ENCODE measurements around the gene TMEM109. TPM values are rescaled to one million over a fixed set of nuclear protein-coding genes. Genes with fewer than 3 reads are reported as not detected.
A peak's percentile ranks its signal among the peaks of the same experiment; 100 is the strongest.

TMEM109 gene
- total and polyA plus RNA-seq, 2 of the 13 experiments (the other 11 are each of a cell fraction or from before 2014, with no cell fraction given) = 7.7 to 18.0 TPM

- H3K4me1 ChIP-seq (ENCODE audit: insufficient read depth, low read length) = peaks cover 25% of the 10 kb centered on the region
- in situ Hi-C loops (cut with HindIII; ENCODE audit: extremely low pct_ligation_motif_present, low pct_unique_long_range_greater_than_20kb) (no loop called here), intact Hi-C loops (cut with micrococcal nuclease; ENCODE audit: unreplicated experiment) (loop anchor here (1.0 to 2.0 kb wide), 2 partner anchors 24 to 36 kb away; no protein-coding TSS in a partner anchor)
- ChIA-PET POLR2A (interaction anchor here (1.0 to 1.5 kb wide), 2 partner anchors 25 to 38 kb away, joined by 4 to 5 read pairs; partner anchors contain the start of gene PTGDR2), CTCF (ENCODE audit: low intra/inter-chr PET ratio, low total read pairs) (interaction anchor here (0.8 kb wide), 1 partner anchor 43 kb away, joined by 3 read pairs; no protein-coding TSS in a partner anchor)
- no peak overlapping the region for H3K9ac ChIP-seq (ENCODE audit: insufficient read depth, low read depth, low read length)
- 0 out of 2 replicates have a peak, but pooled peaks cover 3% of the 10 kb centered on the region for H4K20me1 ChIP-seq (ENCODE audit: insufficient read depth, low read length)
- FAIRE-seq (peak; percentile 97), ATAC-seq (peak; percentile 100), DNase-seq (ENCODE audit: low spot score) (peak; percentile 96)
- BruUV-seq (replicated peaks) = no TSS peak
- no peaks in the 10 kb centered on the region for H3K27me3 ChIP-seq (ENCODE audit: control insufficient read depth in 1 of 2, insufficient read depth in 2 of 2, low read length in 2 of 2)
- no peak overlapping the region for H2AFZ ChIP-seq (ENCODE audit: low read length)
- peak overlapping the region; percentile 52 for H3K4me2 ChIP-seq (ENCODE audit: low read depth, low read length)
- 0% methylated on average over 8 of the region's 8 CpGs for WGBS (ENCODE audit: low lambda C conversion rate)
- H3K4me3 ChIP-seq (replicated peaks in 1 of 3; ENCODE audit: insufficient read depth in 1 of 3, low read depth in 2 of 3, low read length in 3 of 3) = 0 out of 6 replicates have a peak overlapping the region, but pooled peaks of 1 of the 3 experiments have one; percentile 11
- no peaks in the 10 kb centered on the region for H3K9me3 ChIP-seq (ENCODE audit: low read length)
- H3K79me2 ChIP-seq (ENCODE audit: insufficient read depth, low read length) = no peaks in the 10 kb centered on the region
- peaks cover 0 to 1% of the 10 kb centered on the region in 2 experiments; a peak in 1 of 5 replicates for H3K36me3 ChIP-seq (replicated peaks in 1 of 2; ENCODE audit: control insufficient read depth in 1 of 2, insufficient read depth in 2 of 2, low read length in 2 of 2)
- peak overlapping the region; percentile 16 for H3K27ac ChIP-seq (ENCODE audit: extremely low read length, insufficient read depth, low read length)
- TF ChIP-seq THRA (CRISPR knock-in tag; IDR thresholded peaks at IDR 0.05; ENCODE audit: borderline replicate concordance) (peak; percentile 89), MBNL3 (CRISPR knock-in tag; conservative IDR thresholded peaks at IDR 0.05) (no peak), NFE2L2 (IDR thresholded peaks at IDR 0.05; ENCODE audit: low read length) (no peak), SIN3A (IDR thresholded peaks at IDR 0.05; ENCODE audit: borderline replicate concordance, low read depth, low read length) (peak; percentile 60; the same call in 1 of the 2 replicates), ATF7 (IDR thresholded peaks at IDR 0.05) (no peak), ATF7 (CRISPR knock-in tag; IDR thresholded peaks at IDR 0.05) (peak; percentile 62; the same call in 1 of the 2 replicates), ZNF12 (CRISPR knock-in tag; IDR thresholded peaks at IDR 0.05) (peak; percentile 80; the same call in 1 of the 2 replicates), KLF9 (CRISPR knock-in tag; IDR thresholded peaks at IDR 0.05; ENCODE audit: low read depth) (peak; percentile 57; the same call in 1 of the 2 replicates), GATAD2A (CRISPR knock-in tag; IDR thresholded peaks at IDR 0.05) (peak; percentile 100), ATM (IDR thresholded peaks at IDR 0.05; ENCODE audit: borderline replicate concordance) (no peak), KDM4B (CRISPR knock-in tag; IDR thresholded peaks at IDR 0.05) (peak; percentile 83; the same call in 1 of the 2 replicates), ZNF180 (CRISPR knock-in tag; IDR thresholded peaks at IDR 0.05; ENCODE audit: borderline replicate concordance, low read depth) (no peak), PTBP1 (IDR thresholded peaks at IDR 0.05; ENCODE audit: low read depth, low read length, poor library complexity, severe bottlenecking) (no peak), REL (CRISPR knock-in tag; conservative IDR thresholded peaks at IDR 0.05) (peak; percentile 68; the same call in 1 of the 2 replicates), ZNF276 (CRISPR knock-in tag; IDR thresholded peaks at IDR 0.05; ENCODE audit: low read depth) (peak; percentile 40), MAF1 (CRISPR knock-in tag; IDR thresholded peaks at IDR 0.05; ENCODE audit: borderline replicate concordance) (no peak), GFI1 (CRISPR knock-in tag; IDR thresholded peaks at IDR 0.05; ENCODE audit: borderline replicate concordance) (peak; percentile 91)
- TF ChIP-seq, protein P1, sequence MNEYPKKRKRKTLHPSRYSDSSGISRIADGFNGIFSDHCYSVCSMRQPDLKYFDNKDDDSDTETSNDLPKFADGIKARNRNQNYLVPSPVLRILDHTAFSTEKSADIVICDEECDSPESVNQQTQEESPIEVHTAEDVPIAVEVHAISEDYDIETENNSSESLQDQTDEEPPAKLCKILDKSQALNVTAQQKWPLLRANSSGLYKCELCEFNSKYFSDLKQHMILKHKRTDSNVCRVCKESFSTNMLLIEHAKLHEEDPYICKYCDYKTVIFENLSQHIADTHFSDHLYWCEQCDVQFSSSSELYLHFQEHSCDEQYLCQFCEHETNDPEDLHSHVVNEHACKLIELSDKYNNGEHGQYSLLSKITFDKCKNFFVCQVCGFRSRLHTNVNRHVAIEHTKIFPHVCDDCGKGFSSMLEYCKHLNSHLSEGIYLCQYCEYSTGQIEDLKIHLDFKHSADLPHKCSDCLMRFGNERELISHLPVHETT (CRISPR knock-in tag; conservative IDR thresholded peaks at IDR 0.05) = peak; percentile 78
Observed at GRCh38 chr11:60880643-60881282, 33.2 kb upstream of the TMEM109 start.
